ENCODE measurements around the gene NELL2.

DNA sequence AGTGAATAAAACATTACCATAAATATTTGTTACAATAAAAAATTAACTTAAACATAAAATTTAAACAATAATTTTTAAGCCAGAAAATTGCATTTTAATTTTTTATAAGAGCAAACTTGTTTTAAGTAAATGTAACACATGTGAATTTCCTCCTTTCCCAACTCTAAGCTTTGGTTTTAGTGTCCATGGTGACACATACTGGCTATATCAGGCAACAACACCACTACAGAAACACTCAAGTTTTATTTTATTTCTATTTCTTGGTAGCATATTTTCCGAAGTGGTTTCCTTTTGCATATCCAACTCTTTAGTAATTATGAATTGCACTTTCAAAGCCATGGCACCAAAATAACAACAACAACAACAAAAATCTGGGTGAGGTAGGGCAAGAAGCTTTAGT is 2.2 kb downstream of the NELL2 start:
- TF ChIP-seq, protein P1, sequence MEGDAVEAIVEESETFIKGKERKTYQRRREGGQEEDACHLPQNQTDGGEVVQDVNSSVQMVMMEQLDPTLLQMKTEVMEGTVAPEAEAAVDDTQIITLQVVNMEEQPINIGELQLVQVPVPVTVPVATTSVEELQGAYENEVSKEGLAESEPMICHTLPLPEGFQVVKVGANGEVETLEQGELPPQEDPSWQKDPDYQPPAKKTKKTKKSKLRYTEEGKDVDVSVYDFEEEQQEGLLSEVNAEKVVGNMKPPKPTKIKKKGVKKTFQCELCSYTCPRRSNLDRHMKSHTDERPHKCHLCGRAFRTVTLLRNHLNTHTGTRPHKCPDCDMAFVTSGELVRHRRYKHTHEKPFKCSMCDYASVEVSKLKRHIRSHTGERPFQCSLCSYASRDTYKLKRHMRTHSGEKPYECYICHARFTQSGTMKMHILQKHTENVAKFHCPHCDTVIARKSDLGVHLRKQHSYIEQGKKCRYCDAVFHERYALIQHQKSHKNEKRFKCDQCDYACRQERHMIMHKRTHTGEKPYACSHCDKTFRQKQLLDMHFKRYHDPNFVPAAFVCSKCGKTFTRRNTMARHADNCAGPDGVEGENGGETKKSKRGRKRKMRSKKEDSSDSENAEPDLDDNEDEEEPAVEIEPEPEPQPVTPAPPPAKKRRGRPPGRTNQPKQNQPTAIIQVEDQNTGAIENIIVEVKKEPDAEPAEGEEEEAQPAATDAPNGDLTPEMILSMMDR (IDR thresholded peaks at IDR 0.05; ENCODE audit: low read depth, low read length, poor library complexity, severe bottlenecking), result no peak
- no peak for TF ChIP-seq EZH2phosphoT487 (IDR thresholded peaks at IDR 0.05; ENCODE audit: borderline replicate concordance, low read length)

Measured in DOHH2 (cell line).